GM21390 (cell line): ENCODE data around the gene TBC1D1.

ENCODE experiments used
- ATAC-seq: cut with Tn5 transposase; IDR thresholded peaks from one replicate; pipeline ENCODE4 v1.9.1; 2021; ENCODE audit not compliant: unreplicated experiment

TBC1D1 gene

GRCh38 chr4:38075370-38076152 is 184.7 kb downstream of the TBC1D1 start:
- ATAC-seq, result no peak

- no peak for ATAC-seq
Observed at GRCh38 chr4:38076153-38076669, 185.3 kb downstream of the TBC1D1 start.

GRCh38 chr4:38077791-38078489 is 187.1 kb downstream of the TBC1D1 start:
- ATAC-seq, result no peak

- no peak for ATAC-seq
Observed at GRCh38 chr4:38078590-38079421, 187.9 kb downstream of the TBC1D1 start.

- ATAC-seq, result no peak
Observed at GRCh38 chr4:38080061-38080974, 189.4 kb downstream of the TBC1D1 start.

- ATAC-seq, result no peak
Observed at GRCh38 chr4:38082021-38082420, 191.1 kb downstream of the TBC1D1 start.

GRCh38 chr4:38082424-38083385 is 191.8 kb downstream of the TBC1D1 start:
- ATAC-seq, result no peak

- ATAC-seq, result no peak
Observed at GRCh38 chr4:38084877-38085711, 194.2 kb downstream of the TBC1D1 start.

- no peak for ATAC-seq
Observed at GRCh38 chr4:38085751-38086150, 194.9 kb downstream of the TBC1D1 start.

GRCh38 chr4:38086151-38086848 is 195.4 kb downstream of the TBC1D1 start:
- ATAC-seq, result no peak

- no peak for ATAC-seq
Observed at GRCh38 chr4:38086849-38087226, 196.0 kb downstream of the TBC1D1 start.

- ATAC-seq, result no peak
Observed at GRCh38 chr4:38088321-38088720, 197.4 kb downstream of the TBC1D1 start.

GRCh38 chr4:38089961-38090360 is 199.1 kb downstream of the TBC1D1 start:
- no peak for ATAC-seq

GRCh38 chr4:38090455-38091246 is 199.8 kb downstream of the TBC1D1 start:
- no peak for ATAC-seq

GRCh38 chr4:38091636-38092035 is 200.8 kb downstream of the TBC1D1 start:
- ATAC-seq, result no peak

GRCh38 chr4:38092701-38093100 is 201.8 kb downstream of the TBC1D1 start:
- no peak for ATAC-seq

GRCh38 chr4:38094419-38094818 is 203.5 kb downstream of the TBC1D1 start:
- no peak for ATAC-seq
